ENCODE measurements around the gene BRSK1.

Gene BRSK1

GRCh38 chr19:55253842-55254624, 29.8 kb upstream of the BRSK1 start:
- DNase-seq (ENCODE audit: low read depth, low spot score): no peak

GRCh38 chr19:55254625-55254977, 29.2 kb upstream of the BRSK1 start:
- no peak for DNase-seq (ENCODE audit: low read depth, low spot score)

DNA sequence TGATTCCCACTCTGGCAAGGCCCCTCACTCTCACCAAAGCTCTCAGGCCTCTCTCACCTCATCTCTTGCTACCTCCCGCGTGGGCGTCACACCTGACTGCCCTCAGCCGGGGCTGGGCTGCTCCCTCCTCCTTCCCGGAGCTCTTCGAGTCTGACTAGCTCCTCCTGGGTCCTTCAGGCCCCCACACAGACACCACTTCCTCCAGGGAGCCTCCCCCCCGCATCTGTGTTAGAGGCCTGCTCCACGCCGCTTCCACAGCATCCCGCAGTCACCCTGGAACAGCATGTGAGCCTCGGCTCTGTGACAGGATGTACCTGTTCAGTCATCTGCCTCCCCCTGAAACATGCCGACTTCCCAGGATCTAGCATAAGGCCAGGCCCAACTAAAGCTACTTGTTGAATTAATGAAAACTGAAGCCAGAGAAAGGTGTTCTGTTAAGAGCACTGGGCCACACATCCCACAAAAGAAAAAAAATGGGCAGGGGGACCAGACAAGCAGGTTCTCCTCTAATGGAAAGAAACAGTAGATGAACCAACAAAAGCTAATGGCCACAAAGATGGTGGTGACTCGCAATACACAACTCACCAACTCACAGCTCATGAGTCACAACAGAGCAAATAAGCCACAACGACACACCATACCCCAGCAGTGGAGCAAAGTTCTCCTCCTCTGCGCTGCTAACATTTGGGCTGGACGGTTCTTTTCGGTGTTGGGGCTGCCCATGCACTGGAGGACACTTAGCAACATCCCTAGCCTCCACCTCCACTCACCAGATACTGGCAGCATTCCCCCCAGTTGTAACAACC, 28.0 kb upstream of the BRSK1 start:
- no peak for DNase-seq (ENCODE audit: low read depth, low spot score)

DNA sequence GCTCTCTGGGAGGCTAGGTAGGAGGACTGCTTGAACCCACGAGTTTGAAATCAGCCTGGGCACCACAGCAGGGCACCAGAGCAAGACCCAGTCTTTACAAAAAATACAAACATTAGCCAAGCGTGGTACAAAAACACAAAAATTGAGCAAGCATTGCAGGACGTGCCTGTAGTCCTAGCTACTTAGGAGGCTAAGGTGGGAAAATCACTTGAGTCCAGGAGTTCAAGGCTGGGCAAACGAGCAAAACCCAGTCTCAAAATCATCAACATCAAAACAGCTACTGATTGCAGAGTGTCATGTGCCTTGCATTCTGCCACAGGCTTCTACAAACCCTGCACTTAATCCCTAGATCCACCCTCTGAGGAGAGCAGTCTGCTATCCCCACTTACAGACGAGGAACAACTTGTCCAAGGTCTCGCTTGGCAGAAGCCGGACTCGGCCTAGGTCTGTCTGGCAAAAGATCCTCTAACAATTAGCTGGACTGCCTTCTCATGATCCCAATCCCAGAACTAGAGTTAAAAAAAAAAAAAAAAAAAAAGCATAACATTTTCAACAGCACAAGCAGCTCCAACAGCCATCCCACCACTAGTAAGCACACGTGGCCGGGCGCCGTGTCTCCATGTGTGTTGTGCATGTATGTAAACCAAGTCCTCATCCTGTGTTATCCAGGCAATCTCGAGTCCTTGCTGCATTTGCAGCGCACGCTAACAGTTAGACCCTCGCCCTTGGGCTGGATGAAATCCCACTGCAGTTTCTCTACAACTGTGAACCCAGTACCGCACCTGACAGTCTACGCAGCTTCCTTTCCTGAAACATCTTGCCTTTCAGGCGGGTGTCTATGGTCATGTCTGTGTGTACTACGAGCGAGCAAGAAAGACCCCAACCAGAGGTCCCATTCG, 27.0 kb upstream of the BRSK1 start:
- DNase-seq (ENCODE audit: low read depth, low spot score): no peak

GRCh38 chr19:55257461-55258420, 26.1 kb upstream of the BRSK1 start:
- DNase-seq (ENCODE audit: low read depth, low spot score): no peak

- DNase-seq (ENCODE audit: low read depth, low spot score): no peak
These were observed 25.3 kb upstream of the BRSK1 start for GRCh38 chr19:55258476-55258827.

DNA sequence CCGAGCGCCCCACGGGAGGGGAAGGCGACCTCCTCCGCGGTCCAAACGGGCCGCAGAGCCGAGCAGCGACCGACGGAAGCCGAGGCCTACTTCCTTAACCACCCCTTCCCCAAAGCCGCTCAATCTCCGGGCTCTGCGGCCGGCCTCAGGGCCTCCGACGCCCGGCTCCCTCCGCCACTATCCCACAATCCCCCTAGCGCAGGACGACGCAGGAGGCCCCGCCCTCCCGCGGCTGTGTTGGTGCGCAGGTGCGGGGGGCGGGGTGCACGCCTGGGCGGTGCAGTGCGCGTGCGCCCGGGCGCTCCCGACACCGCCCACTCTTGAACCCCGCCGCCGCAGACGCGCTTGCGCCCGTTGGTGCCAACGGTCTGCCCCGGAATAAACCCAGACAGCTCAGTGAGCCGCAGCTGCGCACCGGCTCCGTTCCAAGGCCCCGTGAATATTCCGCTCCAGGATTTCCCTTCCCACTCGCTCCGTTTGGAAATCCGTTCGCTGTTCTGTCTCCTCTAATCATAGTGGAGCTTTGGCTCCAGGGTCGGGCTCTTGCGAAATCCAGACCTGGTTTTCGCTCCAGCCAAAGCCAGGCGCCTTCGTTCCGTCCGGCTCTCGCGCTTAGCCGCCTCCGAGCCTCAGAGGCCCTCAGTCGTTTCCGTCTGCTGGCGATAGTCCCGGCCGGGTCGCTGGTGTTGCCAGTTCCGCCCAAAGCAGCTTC, 24.8 kb upstream of the BRSK1 start, which contains the start of gene PPP6R1:
Gene PPP6R1, minus strand, starts transcription at position 190 of the 712 bp plus-strand sequence. CDS start 11,914 bp downstream, outside the sequence.
- DNase-seq (ENCODE audit: low read depth, low spot score): peak; percentile 99

GRCh38 chr19:55259540-55260210, 24.1 kb upstream of the BRSK1 start:
- no peak for DNase-seq (ENCODE audit: low read depth, low spot score)

- DNase-seq (ENCODE audit: low read depth, low spot score): no peak
These were observed 22.1 kb upstream of the BRSK1 start for GRCh38 chr19:55261671-55262126.

DNA sequence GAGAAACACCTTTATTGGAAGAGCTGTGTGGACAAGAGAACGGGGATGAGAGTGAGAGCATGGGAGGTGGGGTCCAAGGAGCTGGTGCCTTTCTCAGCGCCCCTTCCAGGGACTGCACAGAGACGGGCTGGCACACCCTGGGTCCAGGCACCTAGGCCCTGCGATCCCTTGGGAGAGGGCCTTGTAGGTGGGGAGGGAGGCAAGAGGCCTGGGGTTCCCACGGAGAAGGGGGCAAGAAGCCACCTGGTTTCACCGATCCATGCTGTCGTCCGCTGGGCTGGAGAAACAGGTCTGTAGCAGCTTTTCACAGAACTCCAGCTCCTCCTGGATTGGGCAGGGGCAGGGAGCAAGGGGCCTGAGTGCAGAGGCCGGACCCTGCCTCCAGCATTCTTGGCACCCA, 21.4 kb upstream of the BRSK1 start:
- no peak for DNase-seq (ENCODE audit: low read depth, low spot score)

GRCh38 chr19:55264531-55264930, 19.3 kb upstream of the BRSK1 start:
- DNase-seq (ENCODE audit: low read depth, low spot score): no peak

GRCh38 chr19:55265173-55265572, 18.6 kb upstream of the BRSK1 start:
- no peak for DNase-seq (ENCODE audit: low read depth, low spot score)

DNA sequence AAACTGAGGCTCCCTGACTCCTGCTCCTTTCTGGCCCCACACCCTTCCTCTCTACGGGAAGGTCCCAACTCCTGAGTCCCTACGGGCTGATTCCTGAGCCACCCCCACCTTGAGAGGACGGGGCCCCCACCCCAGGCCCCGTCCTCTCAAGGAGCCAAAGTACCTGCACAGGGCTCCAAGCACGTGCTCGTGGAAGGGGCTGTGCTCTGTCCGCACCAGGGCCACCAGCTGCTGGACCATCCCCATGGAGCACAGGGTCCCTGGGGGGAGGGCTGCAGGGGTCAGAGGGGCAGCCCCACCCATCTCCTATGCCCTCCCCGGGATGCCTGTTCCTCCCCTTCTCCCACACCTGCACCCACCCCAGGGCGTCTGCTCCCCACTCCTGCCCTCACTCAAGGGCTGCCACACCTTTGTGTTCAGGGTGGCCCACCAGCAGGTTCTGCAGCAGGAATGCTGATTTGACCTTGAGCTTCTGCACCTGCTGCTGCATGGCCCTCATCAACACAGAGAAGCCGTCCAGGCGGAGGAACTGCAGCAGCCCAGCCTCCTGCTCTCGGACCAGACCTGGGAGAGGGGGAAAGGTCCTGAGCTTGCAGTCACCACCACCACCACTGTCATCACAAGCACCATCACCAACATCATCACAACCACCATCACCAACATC, 17.9 kb upstream of the BRSK1 start:
- DNase-seq (ENCODE audit: low read depth, low spot score): no peak

DNA sequence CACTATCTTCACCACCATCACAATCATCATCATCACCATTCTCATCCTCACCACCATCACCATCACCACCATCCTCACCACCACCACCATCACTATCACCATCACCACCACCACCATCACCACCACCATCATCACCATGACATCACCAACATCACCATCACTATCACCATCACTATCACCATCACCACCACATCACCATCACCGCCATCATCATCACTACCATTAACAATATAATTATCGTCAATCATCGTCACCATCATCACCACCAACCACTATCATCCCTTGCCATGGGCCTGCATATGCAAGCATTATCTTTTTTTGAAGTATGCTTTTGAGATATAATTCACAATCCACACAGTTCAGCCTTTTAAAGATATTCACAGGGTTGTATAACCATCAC, 17.4 kb upstream of the BRSK1 start:
- no peak for DNase-seq (ENCODE audit: low read depth, low spot score)

DNA sequence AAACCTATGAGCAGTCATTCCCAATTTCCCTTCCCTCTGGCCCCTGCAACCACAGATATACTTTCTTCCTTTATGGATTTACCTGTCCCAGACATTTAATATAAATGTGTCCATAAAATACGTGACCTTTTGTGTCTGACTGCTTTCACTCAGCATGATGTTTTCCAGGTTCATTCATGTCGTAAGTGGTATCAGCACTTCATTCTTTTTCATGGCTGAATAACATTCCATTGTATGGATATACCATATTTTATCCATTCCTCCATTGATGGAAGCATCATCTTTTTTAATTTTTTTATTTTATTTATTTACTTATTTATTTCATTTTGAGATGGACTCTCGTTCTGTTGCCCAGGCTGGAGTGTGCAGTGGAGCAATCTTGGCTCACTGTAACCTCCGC, 17.0 kb upstream of the BRSK1 start:
- no peak for DNase-seq (ENCODE audit: low read depth, low spot score)

DNA sequence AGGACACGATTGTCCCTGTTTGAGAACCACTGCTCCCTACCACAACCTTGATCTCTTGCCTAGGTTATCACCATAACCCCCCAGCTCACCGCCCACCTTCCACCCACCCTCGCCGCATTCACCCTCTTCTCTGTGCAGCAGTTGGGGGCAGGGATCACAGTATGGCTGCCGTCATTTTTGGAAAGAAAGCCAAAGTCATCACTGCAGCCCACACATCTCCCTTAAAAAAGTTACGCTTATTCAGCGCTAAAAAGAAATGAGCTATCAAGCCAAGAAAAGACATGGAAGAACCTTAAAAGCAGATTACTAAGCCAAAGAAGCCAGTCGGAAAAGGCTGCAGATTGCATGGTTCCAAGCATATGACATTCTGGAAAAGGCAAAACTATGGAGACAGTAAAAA, 14.5 kb upstream of the BRSK1 start:
- no peak for DNase-seq (ENCODE audit: low read depth, low spot score)

- DNase-seq (ENCODE audit: low read depth, low spot score): no peak
These were observed 13.4 kb upstream of the BRSK1 start for GRCh38 chr19:55270172-55270942.

DNA sequence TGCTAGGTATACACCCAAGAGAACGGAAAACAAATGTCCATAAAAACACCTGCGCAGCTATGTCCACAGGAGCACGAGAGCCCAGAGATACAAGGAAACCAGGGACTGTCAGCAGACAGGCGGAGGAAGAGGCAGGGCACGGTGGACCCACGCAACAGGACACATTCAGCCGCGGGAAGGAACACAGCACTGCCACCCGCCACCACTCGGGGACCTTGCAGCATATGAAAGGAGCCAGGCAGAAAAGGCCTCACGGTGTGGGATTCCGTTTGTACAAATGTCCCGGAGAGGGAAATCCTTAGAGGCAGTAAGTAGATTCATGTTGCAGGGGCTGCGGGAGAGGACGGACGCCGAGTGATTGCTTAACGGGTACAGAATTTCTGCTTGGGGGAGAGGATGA, 11.7 kb upstream of the BRSK1 start:
- DNase-seq (ENCODE audit: low read depth, low spot score): no peak
